NCI-H1436 treated with DMSO at 0.1 percent for 48 hours (cell line): ENCODE data around the gene GP2.

Experiments
- DNase-seq: peaks from one replicate; lab custom pipeline; 2025; lab: John Stamatoyannopoulos, UW

Gene GP2

GRCh38 chr16:20306401-20306800 lies 20.9 kb downstream of the GP2 start:
- DNase-seq = no peak

GRCh38 chr16:20303012-20303411 lies 24.3 kb downstream of the GP2 start:
- DNase-seq = no peak

GRCh38 chr16:20302389-20302788 lies 24.9 kb downstream of the GP2 start:
- no peak for DNase-seq

- no peak for DNase-seq
These were observed 25.5 kb downstream of the GP2 start for GRCh38 chr16:20301840-20302239.

- DNase-seq = no peak
These were observed 26.8 kb downstream of the GP2 start for GRCh38 chr16:20300312-20301097.

GRCh38 chr16:20298452-20298851 lies 28.9 kb downstream of the GP2 start:
- DNase-seq = no peak

- no peak for DNase-seq
These were observed 35.8 kb downstream of the GP2 start for GRCh38 chr16:20291208-20292206.

- DNase-seq = no peak
These were observed 37.7 kb downstream of the GP2 start for GRCh38 chr16:20289571-20289970.

GRCh38 chr16:20285993-20286499 lies 41.3 kb downstream of the GP2 start:
- DNase-seq = no peak

- no peak for DNase-seq
These were observed 47.1 kb downstream of the GP2 start for GRCh38 chr16:20280259-20280658.

- DNase-seq = no peak
These were observed 55.4 kb downstream of the GP2 start for GRCh38 chr16:20271893-20272292.

- no peak for DNase-seq
These were observed 58.9 kb downstream of the GP2 start for GRCh38 chr16:20268409-20268808.

- no peak for DNase-seq
These were observed 62.3 kb downstream of the GP2 start for GRCh38 chr16:20265019-20265418.

- DNase-seq = no peak
These were observed 64.0 kb downstream of the GP2 start for GRCh38 chr16:20263138-20263855.

- no peak for DNase-seq
These were observed 65.1 kb downstream of the GP2 start for GRCh38 chr16:20262248-20262647.

- DNase-seq = no peak
These were observed 66.9 kb downstream of the GP2 start for GRCh38 chr16:20260215-20261009.
